RWPE1 (cell line): ENCODE measurements around the gene MEGF6.

Source experiments
- CTCF ChIA-PET: fragments of 350-600 bp; sonication (Branson Sonifier 250); formaldehyde crosslinking; extraction: SDS; loops from one replicate; lab custom pipeline; 2021; lab: Yijun Ruan, JAX
- POLR2A ChIA-PET: fragments of 400-600 bp; formaldehyde crosslinking; extraction: SDS; loops from one replicate; lab custom pipeline; 2020; ENCODE audit warnings: antibody characterized with exemption; ENCODE audit not compliant: low non-redundant PET; lab: Yijun Ruan, JAX
- DNase-seq: peaks from one replicate; pipeline ENCODE4 v3.0.0; 2012; ENCODE audit warnings: low spot score
- H3K27ac ChIP-seq: fragments of 450-650 bp; 2 replicates; pipeline ENCODE4 v1.5.1; 2017
- CTCF ChIP-seq: fragments of 450-650 bp; conservative IDR thresholded peaks from 2 replicates; pipeline ENCODE4 v1.5.1; 2017; ENCODE audit warnings: low read depth, mild to moderate bottlenecking

Gene MEGF6

DNA sequence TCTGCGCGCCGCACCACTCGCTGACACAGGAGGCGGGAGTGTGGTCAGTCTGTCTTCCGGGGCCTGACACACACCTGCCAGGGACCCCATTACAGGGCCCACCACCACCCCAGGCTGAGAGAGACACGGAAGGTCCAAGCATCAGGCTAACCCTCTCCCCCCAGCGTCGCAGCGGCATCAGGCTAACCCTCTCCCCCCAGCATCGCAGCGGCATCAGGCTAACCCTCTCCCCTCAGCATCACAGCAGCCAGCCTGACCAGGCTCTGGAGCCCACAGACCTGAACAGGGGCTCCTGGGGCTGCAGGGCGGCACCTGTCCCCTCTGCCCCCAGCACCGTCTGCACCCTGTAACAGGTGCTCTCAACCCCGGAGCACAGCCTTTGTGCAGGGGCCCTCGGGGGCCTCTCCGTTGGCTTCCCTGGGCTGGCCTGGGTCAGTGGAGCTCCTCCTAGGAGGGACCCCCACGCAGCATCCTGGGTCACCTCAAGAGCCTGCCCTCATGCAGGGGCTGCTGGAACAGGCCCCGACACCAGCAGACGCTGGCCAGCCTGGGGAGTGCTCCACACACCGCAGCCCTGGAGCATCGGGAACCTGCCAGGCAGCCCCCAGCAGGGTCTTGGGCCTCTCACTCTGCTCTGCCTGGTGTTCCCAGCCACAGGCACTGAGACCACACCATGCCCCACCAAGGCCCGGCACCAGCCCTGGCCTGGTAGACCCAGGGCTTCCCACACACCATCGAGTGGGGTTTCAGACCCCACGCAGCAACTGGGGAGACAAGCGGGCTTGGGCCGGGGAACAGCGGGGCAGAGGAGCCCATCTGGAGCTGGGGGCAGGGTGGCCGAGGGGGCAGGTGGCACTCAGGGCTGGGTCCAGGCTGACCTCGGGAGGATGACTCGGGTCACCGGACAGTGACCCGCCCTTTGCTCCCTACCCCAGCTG lies 67.0 kb downstream of the MEGF6 start:
- no peak for DNase-seq
- H3K27ac ChIP-seq: peak overlapping the region; percentile 97
- TF ChIP-seq CTCF: no peak
- POLR2A ChIA-PET: no interaction called here
- CTCF ChIA-PET: no interaction called here

DNA sequence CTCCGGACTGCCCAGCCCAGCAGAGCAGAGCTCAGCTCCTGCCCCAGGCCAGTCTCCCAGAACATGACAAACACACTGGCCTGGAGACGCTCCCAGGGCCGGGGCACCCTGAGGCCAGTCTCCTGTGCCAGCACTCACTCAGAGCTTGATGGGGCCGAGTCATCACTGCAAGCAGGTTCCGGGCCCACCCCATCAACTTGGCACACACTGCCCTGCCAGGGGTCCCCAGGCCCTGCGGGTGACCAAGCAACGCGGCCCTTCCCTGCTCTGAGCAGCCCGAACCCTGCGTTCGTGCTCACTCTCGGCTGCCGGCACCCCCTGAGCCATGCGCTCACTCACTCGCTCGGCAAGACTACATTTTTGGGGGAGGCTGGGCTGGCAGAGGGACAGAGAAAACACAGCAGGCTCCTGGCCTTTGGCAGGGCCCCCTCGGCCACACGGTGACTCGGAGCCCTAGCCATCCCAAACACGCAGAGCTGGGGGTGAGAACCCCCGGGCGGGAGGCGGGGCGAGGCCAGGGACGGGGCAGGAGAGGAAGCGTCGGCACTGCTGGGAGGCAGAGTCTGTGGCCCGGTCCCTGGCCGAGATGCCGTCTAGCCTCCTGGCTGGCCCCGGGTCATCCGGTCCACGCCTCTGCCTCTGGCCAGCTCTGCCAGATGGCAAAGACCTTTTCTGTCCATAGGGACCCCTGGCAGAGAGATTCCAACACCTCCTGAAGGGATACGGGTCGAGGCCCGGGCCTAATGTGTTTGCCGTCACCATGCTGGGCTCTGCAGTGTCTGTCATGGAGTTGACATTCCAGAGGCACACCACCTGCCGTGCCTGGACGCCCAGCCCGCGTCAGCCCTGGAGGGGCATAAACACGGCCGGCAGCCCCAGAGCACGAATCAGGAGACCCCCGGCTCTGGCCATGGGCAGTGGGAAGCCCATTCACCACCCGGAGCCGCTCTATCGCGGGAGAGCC lies 68.0 kb downstream of the MEGF6 start:
- DNase-seq: peak; percentile 87
- TF ChIP-seq CTCF: no peak
- ChIA-PET POLR2A (no interaction called here), CTCF (interaction anchor here (1.1 to 1.3 kb wide), 3 partner anchors 9 to 91 kb away, joined by 3 to 6 read pairs (median 4); no protein-coding TSS in a partner anchor)
- peak overlapping the region; percentile 97 for H3K27ac ChIP-seq

DNA sequence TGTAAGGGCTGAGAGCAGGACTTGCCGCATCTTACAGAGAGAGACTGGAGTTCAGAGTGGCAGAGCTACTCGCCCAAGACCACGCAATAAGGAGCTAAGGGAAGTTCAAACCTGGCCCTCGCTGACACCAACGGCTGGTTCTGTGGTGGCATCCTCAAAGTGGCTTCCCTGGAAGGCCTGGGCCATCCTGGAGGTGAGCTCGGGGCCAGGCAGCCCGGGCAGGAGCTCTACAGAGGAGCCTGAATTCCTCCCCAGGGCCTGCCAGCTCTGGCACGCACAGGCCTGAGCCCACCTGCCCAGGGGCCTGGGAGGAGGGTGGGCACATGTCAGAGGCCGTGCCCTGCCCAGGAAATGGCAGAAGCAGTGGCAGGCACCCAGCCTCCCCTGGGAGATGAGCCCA lies 68.6 kb downstream of the MEGF6 start:
- POLR2A ChIA-PET: no interaction called here
- CTCF ChIA-PET: interaction anchor here (0.7 to 1.3 kb wide), 4 partner anchors 10 to 118 kb away, joined by 3 to 6 read pairs (median 4); no protein-coding TSS in a partner anchor
- TF ChIP-seq CTCF: no peak
- peak overlapping the region; percentile 97 for H3K27ac ChIP-seq
- DNase-seq: no peak

- CTCF ChIA-PET: interaction anchor here (0.7 to 1.3 kb wide), 3 partner anchors 9 to 118 kb away, joined by 3 to 6 read pairs (median 3); no protein-coding TSS in a partner anchor
- peak overlapping the region; percentile 97 for H3K27ac ChIP-seq
- DNase-seq: no peak
- TF ChIP-seq CTCF: no peak
- POLR2A ChIA-PET: no interaction called here
Observed at GRCh38 chr1:3541936-3542335, 69.4 kb downstream of the MEGF6 start.

DNA sequence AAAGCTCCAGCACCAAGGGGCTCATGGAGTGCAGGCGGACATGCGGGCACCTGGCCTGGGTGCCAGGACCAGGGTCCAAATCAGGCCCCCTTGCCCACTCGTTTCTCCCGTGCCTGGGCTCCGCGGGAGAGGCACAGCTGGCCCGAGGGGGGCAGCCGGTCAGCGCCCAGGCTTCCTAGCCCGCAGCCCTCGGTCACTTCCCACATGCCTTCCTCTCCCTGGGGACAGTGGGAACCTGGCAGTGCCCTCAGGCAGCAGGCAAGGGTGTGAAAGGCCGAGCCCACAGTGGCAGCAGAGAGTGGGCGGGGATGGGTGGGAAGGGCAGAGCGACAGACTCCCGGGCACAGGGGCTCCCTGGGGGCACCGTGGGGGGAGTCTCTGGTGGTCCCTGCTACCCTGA lies 69.8 kb downstream of the MEGF6 start:
- no peak for TF ChIP-seq CTCF
- ChIA-PET POLR2A (no interaction called here), CTCF (interaction anchor here (1.1 kb wide), 1 partner anchor 10 kb away, joined by 3 read pairs; no protein-coding TSS in a partner anchor)
- no peak for DNase-seq
- H3K27ac ChIP-seq: peak overlapping the region; percentile 97

GRCh38 chr1:3540876-3541275 lies 70.4 kb downstream of the MEGF6 start:
- H3K27ac ChIP-seq: peak overlapping the region; percentile 97
- no peak for TF ChIP-seq CTCF
- ChIA-PET CTCF (no interaction called here), POLR2A (no interaction called here)
- no peak for DNase-seq
